Measurements from ENCODE around the gene POMT1. TPM values are rescaled to one million over a fixed set of nuclear protein-coding genes. Genes with fewer than 3 reads are reported as not detected.

Gene POMT1
- total RNA-seq, 1 experiment from 2014 or later, result 58.0 TPM

GRCh38 chr9:131490514-131490913 lies 12.2 kb upstream of the POMT1 start:
- intact Hi-C loops (cut with micrococcal nuclease; ENCODE audit: unreplicated experiment) (no loop called here), in situ Hi-C loops (cut with HindIII; ENCODE audit: low pct_unique_long_range_greater_than_20kb, low sequenced_read_pairs) (no loop called here)
- H3K27ac ChIP-seq (ENCODE audit: low read length), result no peak overlapping the region
- no TSS peak for BruUV-seq (replicated peaks)
- ATAC-seq (no peak), DNase-seq (ENCODE audit: low read depth, low spot score) (no peak)
- H3K4me3 ChIP-seq (ENCODE audit: low read depth in 2 of 2, low read length in 2 of 2), result no peak overlapping the region
- H3K27me3 ChIP-seq (ENCODE audit: control insufficient read depth, insufficient read depth, low read length), result no peaks in the 10 kb centered on the region
- CTCF ChIA-PET, result no interaction called here
- no peaks in the 10 kb centered on the region for H3K4me1 ChIP-seq (ENCODE audit: control insufficient read depth, insufficient read depth, low read length)
- POLR2A ChIA-PET, result no interaction called here
- H3K36me3 ChIP-seq (ENCODE audit: control insufficient read depth, insufficient read depth, low read length), result peaks cover 4% of the 10 kb centered on the region
- no peak for TF ChIP-seq SIN3A (IDR thresholded peaks at IDR 0.05; ENCODE audit: borderline replicate concordance, insufficient read depth, low read depth, low read length)
- no peak for TF ChIP-seq POLR2AphosphoS5 (IDR thresholded peaks at IDR 0.05; ENCODE audit: low read depth, low read length)
- TF ChIP-seq CTCF (IDR thresholded peaks at IDR 0.05), result no peak
- no peak for TF ChIP-seq REST (IDR thresholded peaks at IDR 0.05; ENCODE audit: insufficient read depth in 1 of 2, low read depth in 2 of 2, low read length in 1 of 2)
- no peaks in the 10 kb centered on the region for H3K9me3 ChIP-seq (ENCODE audit: control insufficient read depth, insufficient read depth, low read depth, low read length)

DNA sequence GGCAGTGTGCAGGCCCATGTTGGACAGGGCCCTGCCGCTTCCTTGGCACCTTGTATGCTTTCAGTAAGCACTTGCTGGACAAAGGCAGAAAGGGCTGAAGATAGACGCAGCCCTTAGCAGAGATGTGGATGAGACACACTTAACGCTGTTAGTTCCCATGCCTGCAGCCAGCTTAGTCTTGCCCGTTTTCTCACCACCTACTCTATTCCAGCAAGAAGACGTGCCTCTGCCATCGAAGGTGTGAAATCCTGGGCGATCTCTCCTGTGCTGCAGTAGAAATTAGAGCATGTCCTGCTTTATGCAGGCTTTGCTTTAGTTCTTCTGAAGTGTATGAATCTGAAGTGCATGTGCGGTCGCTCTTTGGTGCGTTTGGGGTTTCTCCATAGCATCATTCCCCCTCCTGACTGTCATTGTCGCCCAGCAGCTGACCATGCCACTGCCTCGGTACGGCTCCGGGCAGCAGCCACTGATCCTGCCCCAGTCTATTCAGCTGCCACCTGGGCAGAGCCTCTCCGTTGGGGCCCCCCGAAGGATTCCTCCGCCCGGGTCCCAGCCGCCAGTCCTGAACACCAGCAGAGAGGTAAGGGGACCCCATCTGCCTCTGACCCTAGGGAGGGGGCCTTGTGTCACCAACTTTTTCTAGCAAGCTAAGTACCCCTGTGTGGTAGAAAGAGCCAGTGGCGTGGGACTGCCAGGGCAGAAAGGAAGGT lies 11.6 kb upstream of the POMT1 start:
- POLR2A ChIA-PET, result no interaction called here
- in situ Hi-C loops (cut with HindIII; ENCODE audit: low pct_unique_long_range_greater_than_20kb, low sequenced_read_pairs) (no loop called here), intact Hi-C loops (cut with micrococcal nuclease; ENCODE audit: unreplicated experiment) (no loop called here)
- no peak for TF ChIP-seq CTCF (IDR thresholded peaks at IDR 0.05)
- TF ChIP-seq REST (IDR thresholded peaks at IDR 0.05; ENCODE audit: insufficient read depth in 1 of 2, low read depth in 2 of 2, low read length in 1 of 2), result no peak
- TF ChIP-seq TCF7L2 (IDR thresholded peaks at IDR 0.05; ENCODE audit: low read depth, low read length), result no peak
- no peak for TF ChIP-seq SIN3A (IDR thresholded peaks at IDR 0.05; ENCODE audit: borderline replicate concordance, insufficient read depth, low read depth, low read length)
- TF ChIP-seq POLR2AphosphoS5 (IDR thresholded peaks at IDR 0.05; ENCODE audit: low read depth, low read length), result no peak
- Histone ChIP-seq H3K4me3 (ENCODE audit: low read depth in 2 of 2, low read length in 2 of 2) (no peak overlapping the region), H3K27ac (ENCODE audit: low read length) (no peak overlapping the region), H3K36me3 (ENCODE audit: control insufficient read depth, insufficient read depth, low read length) (peaks cover 4% of the 10 kb centered on the region), H3K4me1 (ENCODE audit: control insufficient read depth, insufficient read depth, low read length) (no peaks in the 10 kb centered on the region), H3K27me3 (ENCODE audit: control insufficient read depth, insufficient read depth, low read length) (no peaks in the 10 kb centered on the region), H3K9me3 (ENCODE audit: control insufficient read depth, insufficient read depth, low read depth, low read length) (no peaks in the 10 kb centered on the region)
- ATAC-seq, result no peak
- no peak for DNase-seq (ENCODE audit: low read depth, low spot score)
- no TSS peak for BruUV-seq (replicated peaks)
- CTCF ChIA-PET, result no interaction called here
